ENCODE results near the gene TFAP2B.

The TFAP2B gene

GRCh38 chr6:50819904-50820868 is 1.5 kb downstream of the TFAP2B start:
- H3K9me3 Mint-ChIP-seq: no peaks in the 10 kb centered on the region
- peaks cover 93% of the 10 kb centered on the region for H3K27me3 Mint-ChIP-seq (ENCODE audit: low read depth)
- H3K4me3 Mint-ChIP-seq: peak overlapping the region; percentile 23
- H3K27ac Mint-ChIP-seq: peak overlapping the region; percentile 26
- peaks cover 17% of the 10 kb centered on the region for H3K4me1 Mint-ChIP-seq (ENCODE audit: low read depth)
- peaks cover 3% of the 10 kb centered on the region for H3K36me3 Mint-ChIP-seq (ENCODE audit: low read depth)

DNA sequence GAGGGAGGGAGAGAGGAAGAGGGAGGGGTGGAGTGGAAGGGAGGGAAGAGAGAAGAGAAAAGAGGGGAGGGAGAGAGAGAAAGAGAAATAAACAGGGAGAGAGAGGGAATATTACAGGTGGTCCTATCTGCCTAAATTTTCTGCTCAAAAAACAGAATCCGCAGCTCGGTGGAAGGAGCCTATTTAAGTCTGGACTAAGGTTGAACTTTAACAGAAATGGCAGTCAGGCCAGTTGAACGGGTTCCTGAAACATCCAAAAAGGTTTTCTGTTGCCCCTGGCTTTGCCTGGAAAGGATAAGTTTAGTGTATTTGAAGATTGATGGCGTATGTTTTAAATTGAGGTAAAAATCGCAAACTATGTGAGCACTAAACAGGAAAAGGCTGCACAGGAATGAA is 2.2 kb downstream of the TFAP2B start:
- H3K4me3 Mint-ChIP-seq: no peak overlapping the region
- peaks cover 3% of the 10 kb centered on the region for H3K36me3 Mint-ChIP-seq (ENCODE audit: low read depth)
- H3K4me1 Mint-ChIP-seq (ENCODE audit: low read depth): peaks cover 13% of the 10 kb centered on the region
- no peaks in the 10 kb centered on the region for H3K9me3 Mint-ChIP-seq
- H3K27me3 Mint-ChIP-seq (ENCODE audit: low read depth): peaks cover 94% of the 10 kb centered on the region
- no peak overlapping the region for H3K27ac Mint-ChIP-seq

DNA sequence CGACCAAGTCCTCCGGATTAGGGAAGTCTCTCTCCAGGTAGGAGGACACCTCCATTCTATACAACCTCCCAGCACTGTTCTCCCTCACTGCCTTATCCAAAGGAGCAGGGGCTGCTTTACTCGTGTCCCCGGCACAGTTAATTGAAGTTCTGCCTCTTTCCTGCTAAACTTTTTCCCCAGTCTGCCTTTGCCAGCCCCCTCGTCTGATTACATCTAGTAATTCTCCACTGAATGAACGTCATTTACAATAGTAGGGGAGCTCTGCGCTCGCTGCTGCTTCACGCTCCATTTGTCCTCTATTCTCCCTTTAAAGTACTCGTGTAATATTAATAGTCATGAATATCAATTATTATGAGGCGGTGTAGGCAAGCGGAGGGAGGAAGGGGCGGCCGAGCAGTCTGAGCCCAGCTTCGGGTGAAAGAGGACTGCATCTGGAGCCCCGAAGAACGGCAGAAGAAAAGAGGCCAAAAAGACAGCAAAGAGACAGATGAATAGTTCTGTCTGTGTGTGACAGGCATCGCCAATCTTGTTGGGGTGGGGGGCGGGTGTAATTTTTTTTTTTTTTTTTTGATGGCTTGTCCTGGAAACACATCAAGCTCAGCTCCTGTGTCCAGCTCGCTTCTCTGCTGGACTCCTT is 2.9 kb downstream of the TFAP2B start:
- peak overlapping the region; percentile 4 for H3K27ac Mint-ChIP-seq
- peaks cover 12% of the 10 kb centered on the region for H3K4me1 Mint-ChIP-seq (ENCODE audit: low read depth)
- no peak overlapping the region for H3K4me3 Mint-ChIP-seq
- H3K36me3 Mint-ChIP-seq (ENCODE audit: low read depth): peaks cover 3% of the 10 kb centered on the region
- no peaks in the 10 kb centered on the region for H3K9me3 Mint-ChIP-seq
- H3K27me3 Mint-ChIP-seq (ENCODE audit: low read depth): peaks cover 97% of the 10 kb centered on the region

DNA sequence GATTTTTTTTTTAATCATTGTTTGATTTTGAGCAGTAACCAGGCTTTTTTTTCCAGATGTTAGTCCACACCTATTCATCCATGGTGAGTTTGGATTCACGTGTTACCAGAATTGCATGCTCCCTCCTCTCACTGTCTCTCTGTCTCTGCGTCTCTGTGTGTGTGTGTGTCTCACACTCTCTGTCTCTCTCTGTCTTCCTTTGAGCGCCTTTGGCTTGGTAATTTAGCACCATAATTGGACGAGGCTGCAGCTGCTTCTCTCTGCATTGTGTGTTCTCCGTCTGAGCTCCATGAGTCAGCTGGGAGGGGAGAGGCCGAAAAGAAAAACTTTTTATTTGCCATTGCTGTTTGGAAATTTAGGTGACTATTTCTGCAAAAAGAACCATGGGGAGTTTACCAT is 3.4 kb downstream of the TFAP2B start:
- Mint-ChIP-seq H3K27ac (peak overlapping the region; percentile 63), H3K27me3 (ENCODE audit: low read depth) (peaks cover 97% of the 10 kb centered on the region), H3K36me3 (ENCODE audit: low read depth) (peaks cover 3% of the 10 kb centered on the region), H3K4me1 (ENCODE audit: low read depth) (peaks cover 10% of the 10 kb centered on the region), H3K4me3 (no peak overlapping the region), H3K9me3 (no peaks in the 10 kb centered on the region)

- Mint-ChIP-seq H3K27ac (no peak overlapping the region), H3K27me3 (ENCODE audit: low read depth) (peaks cover 94% of the 10 kb centered on the region), H3K4me1 (ENCODE audit: low read depth) (peaks cover 10% of the 10 kb centered on the region), H3K9me3 (no peaks in the 10 kb centered on the region), H3K36me3 (ENCODE audit: low read depth) (peaks cover 3% of the 10 kb centered on the region), H3K4me3 (peak overlapping the region; percentile 34)
These were observed 4.6 kb downstream of the TFAP2B start for GRCh38 chr6:50823094-50823920.

GRCh38 chr6:50824552-50824951 is 5.9 kb downstream of the TFAP2B start:
- Mint-ChIP-seq H3K4me3 (no peak overlapping the region), H3K36me3 (ENCODE audit: low read depth) (peaks cover 3% of the 10 kb centered on the region), H3K27ac (no peak overlapping the region), H3K27me3 (ENCODE audit: low read depth) (peaks cover 90% of the 10 kb centered on the region), H3K4me1 (ENCODE audit: low read depth) (peaks cover 6% of the 10 kb centered on the region), H3K9me3 (no peaks in the 10 kb centered on the region)

GRCh38 chr6:50825375-50826036 is 6.8 kb downstream of the TFAP2B start:
- H3K27ac Mint-ChIP-seq: no peak overlapping the region

DNA sequence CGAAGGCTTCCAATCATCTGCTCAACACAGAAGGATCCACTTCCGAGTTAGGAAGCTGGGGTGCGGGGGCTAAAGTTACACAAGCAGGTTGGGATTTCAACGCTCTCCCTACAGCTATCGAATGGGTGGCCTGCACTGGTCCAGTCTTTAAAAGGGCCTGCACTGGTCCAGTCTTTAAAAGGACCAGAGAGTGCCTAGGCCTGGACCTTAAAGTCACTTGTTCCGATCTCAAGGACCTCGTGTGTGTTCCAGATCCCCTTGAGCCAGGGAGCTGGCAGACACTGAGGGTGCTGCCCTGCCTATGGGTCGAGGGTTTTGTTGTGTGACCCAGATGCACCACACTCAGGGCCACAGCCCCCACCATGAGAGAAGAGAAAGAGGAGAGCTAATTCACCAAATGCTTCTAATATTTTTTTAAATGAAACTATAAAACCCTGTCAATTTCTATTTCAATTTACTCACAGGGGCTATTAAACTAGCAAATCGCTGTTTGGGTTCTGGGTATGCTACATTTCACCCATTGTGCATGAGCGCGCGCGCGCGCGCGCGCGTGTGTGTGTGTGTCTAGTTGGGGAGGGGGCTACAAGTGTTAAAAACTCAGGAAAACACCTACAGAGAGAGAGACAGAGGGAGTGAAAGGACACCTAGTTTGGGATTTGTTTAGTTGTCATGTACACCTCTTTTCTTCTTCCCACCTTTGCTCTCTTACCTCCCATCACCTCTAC is 7.5 kb downstream of the TFAP2B start:
- Mint-ChIP-seq H3K9me3 (no peaks in the 10 kb centered on the region), H3K27ac (no peak overlapping the region), H3K27me3 (ENCODE audit: low read depth) (peaks cover 84% of the 10 kb centered on the region), H3K4me3 (no peak overlapping the region), H3K36me3 (ENCODE audit: low read depth) (peaks cover 3% of the 10 kb centered on the region), H3K4me1 (ENCODE audit: low read depth) (no peaks in the 10 kb centered on the region)

More at GRCh38 chr6:50825375-50826036, 6.8 kb downstream of the TFAP2B start:
- peaks cover 1% of the 10 kb centered on the region for H3K4me1 Mint-ChIP-seq (ENCODE audit: low read depth)
- H3K27me3 Mint-ChIP-seq (ENCODE audit: low read depth): peaks cover 88% of the 10 kb centered on the region
- H3K36me3 Mint-ChIP-seq (ENCODE audit: low read depth): peaks cover 3% of the 10 kb centered on the region
- H3K9me3 Mint-ChIP-seq: no peaks in the 10 kb centered on the region
- H3K4me3 Mint-ChIP-seq: no peak overlapping the region

GRCh38 chr6:50826803-50827202 is 8.1 kb downstream of the TFAP2B start:
- Mint-ChIP-seq H3K27me3 (ENCODE audit: low read depth) (peaks cover 82% of the 10 kb centered on the region), H3K4me3 (no peak overlapping the region), H3K27ac (no peak overlapping the region), H3K9me3 (no peaks in the 10 kb centered on the region), H3K4me1 (ENCODE audit: low read depth) (no peaks in the 10 kb centered on the region), H3K36me3 (ENCODE audit: low read depth) (peaks cover 3% of the 10 kb centered on the region)

DNA sequence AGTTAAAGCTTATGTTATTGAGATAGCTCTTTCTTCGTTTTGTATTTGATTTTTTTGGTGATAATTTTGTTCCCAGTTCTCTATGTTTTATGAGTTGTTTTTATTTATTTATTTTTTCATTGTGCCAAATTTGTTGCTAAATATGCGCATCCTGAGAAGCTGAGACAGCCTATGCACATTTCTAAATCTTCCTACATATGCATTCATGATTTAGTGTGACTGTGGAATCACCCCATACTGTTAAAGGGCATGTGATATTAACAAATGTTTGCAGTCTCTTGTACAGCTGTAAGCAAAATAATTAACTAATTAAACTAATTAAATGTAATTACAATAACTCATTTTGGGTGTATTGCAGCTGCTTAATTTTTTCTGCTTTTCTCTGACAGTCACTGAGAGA is 10.4 kb downstream of the TFAP2B start:
- Mint-ChIP-seq H3K27me3 (ENCODE audit: low read depth) (peaks cover 72% of the 10 kb centered on the region), H3K36me3 (ENCODE audit: low read depth) (no peaks in the 10 kb centered on the region), H3K4me3 (no peak overlapping the region), H3K27ac (no peak overlapping the region), H3K9me3 (no peaks in the 10 kb centered on the region), H3K4me1 (ENCODE audit: low read depth) (no peaks in the 10 kb centered on the region)

DNA sequence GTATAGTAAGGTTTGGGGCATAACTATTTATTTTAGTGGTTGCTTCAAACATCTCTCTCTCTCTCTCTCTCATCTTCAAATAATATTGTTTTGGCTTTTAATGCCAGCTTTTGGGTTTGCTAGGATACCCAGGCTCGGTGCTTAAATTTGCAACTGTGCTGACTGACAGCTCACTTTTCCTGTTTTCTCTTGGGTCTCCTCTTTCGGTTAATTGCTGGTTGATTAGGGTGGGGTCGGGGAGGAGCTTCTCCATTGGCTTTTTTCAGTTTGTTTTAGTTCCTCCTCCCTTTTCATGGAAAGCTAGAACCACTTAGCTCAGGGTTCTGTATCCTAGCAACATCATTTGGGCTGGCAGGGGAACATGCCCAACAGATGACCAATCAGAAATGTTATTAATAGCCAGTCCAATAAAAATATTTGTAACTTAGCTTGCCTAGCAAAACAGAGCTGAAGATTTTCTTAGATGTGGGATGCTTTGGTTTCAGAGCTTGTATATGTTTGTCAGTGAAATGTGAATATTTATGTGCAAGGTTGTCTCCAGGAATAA is 11.3 kb downstream of the TFAP2B start:
- Mint-ChIP-seq H3K27ac (no peak overlapping the region), H3K36me3 (ENCODE audit: low read depth) (no peaks in the 10 kb centered on the region), H3K9me3 (no peaks in the 10 kb centered on the region), H3K27me3 (ENCODE audit: low read depth) (peaks cover 71% of the 10 kb centered on the region), H3K4me1 (ENCODE audit: low read depth) (no peaks in the 10 kb centered on the region), H3K4me3 (no peak overlapping the region)

DNA sequence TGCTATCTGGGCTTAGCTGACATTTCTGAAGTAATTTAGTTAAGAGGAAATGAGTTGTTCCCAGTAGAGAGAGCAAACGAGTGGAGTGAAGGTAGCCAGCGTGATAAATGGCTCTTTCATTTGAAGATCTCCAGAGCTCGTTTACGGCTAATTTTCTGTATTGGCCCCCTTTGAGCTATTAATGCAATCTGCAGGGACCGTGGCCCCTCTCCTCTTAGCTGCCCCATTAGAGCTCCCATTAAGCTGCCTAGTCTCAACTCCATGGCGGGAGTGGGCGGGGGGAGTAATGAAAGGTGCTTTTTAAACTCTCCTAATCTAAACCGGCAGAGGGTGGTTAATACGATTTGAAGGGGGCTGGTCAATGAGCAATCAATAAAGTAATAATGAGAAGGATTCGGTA is 12.5 kb downstream of the TFAP2B start:
- H3K27me3 Mint-ChIP-seq (ENCODE audit: low read depth): peaks cover 71% of the 10 kb centered on the region
- H3K36me3 Mint-ChIP-seq (ENCODE audit: low read depth): no peaks in the 10 kb centered on the region
- no peak overlapping the region for H3K27ac Mint-ChIP-seq
- H3K4me3 Mint-ChIP-seq: no peak overlapping the region
- no peaks in the 10 kb centered on the region for H3K9me3 Mint-ChIP-seq
- H3K4me1 Mint-ChIP-seq (ENCODE audit: low read depth): no peaks in the 10 kb centered on the region

GRCh38 chr6:50832912-50833311 is 14.2 kb downstream of the TFAP2B start:
- H3K4me3 Mint-ChIP-seq: no peak overlapping the region

More at GRCh38 chr6:50832912-50833311, 14.2 kb downstream of the TFAP2B start:
- Mint-ChIP-seq H3K9me3 (no peaks in the 10 kb centered on the region), H3K4me1 (ENCODE audit: low read depth) (no peaks in the 10 kb centered on the region), H3K36me3 (ENCODE audit: low read depth) (no peaks in the 10 kb centered on the region), H3K27me3 (ENCODE audit: low read depth) (peaks cover 71% of the 10 kb centered on the region), H3K27ac (no peak overlapping the region)

Data from T-helper 1 cell treated with Interleukin-12 subunit alpha and Interleukin-12 subunit beta and Interleukin-4 antibody, amounts not matched to agents 30 μg/mL and 1 μg/mL, for 36 hours (primary cell).